GM23248 (cell line): ENCODE results near the gene FAM90A1.
"Not testable (repeated sequence)": the region's sequence is repeated elsewhere in the genome, so short reads cannot be mapped to it uniquely, and the experiment has no call there.

ENCODE experiments used
- EZH2 ChIP-seq: fragments of 200-600 bp; sonication (generic); IDR thresholded peaks from 2 replicates; pipeline ENCODE4 v1.6.1; 2018; ENCODE audit warnings: antibody characterized with exemption, mild to moderate bottlenecking; ENCODE audit not compliant: insufficient read depth, poor library complexity, severe bottlenecking
- EZH2phosphoT487 ChIP-seq: fragments of 200-600 bp; sonication (generic); IDR thresholded peaks from 2 replicates; pipeline ENCODE4 v1.6.1; 2018; ENCODE audit warnings: antibody characterized with exemption, moderate library complexity, mild to moderate bottlenecking, low read depth; ENCODE audit not compliant: insufficient read depth

GRCh38 chr12:8252056-8252818 is 24.8 kb upstream of the FAM90A1 start:
- not testable (repeated sequence) for TF ChIP-seq EZH2, EZH2phosphoT487
